GM18873 (cell line): ENCODE measurements around the gene ADGRB3.

ENCODE experiments used
- ATAC-seq: cut with Tn5 transposase; IDR thresholded peaks from one replicate; pipeline ENCODE4 v1.9.1; 2021; ENCODE audit warnings: mild to moderate bottlenecking, moderate library complexity, moderate number of reproducible peaks; ENCODE audit not compliant: unreplicated experiment, low FRiP score

The ADGRB3 gene

DNA sequence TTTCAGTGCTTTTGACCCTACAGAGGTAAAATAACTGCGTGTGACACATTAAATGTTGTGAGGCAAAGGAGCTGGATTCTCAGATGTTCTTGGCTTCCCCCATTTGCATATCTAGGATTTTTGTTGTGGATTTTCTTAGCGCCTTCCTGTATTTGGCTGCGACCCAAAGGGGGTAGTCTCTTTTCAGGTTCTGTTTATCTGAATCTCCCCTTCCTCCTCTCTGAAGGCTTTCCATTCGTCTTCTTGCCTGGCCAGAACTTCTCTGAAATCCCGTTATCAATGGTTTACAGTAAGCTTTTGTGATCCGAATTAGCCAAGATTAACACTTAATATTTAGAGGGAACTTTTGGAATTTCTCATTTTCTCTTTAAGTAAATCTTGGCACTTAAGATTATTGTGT, 60.8 kb downstream of the ADGRB3 start:
- ATAC-seq, result no peak

DNA sequence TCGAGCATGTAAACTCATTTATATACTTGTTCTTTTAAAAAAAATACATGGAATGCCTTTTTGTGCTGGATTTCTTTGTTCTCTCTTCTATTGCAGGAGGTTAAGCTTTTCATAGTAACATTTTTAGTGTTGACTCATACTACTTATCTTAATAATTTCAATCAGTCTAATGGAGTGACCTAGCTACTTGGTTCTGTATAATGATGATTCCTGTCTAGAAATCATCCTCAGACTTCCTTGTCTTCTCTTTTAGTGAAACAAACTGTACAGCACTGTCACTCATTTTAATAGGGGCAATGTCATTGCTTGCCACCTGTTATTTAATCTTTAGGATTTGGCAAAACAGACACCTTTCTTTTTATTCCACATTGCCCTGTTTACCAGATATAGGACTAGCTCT, 62.3 kb downstream of the ADGRB3 start:
- ATAC-seq, result no peak

DNA sequence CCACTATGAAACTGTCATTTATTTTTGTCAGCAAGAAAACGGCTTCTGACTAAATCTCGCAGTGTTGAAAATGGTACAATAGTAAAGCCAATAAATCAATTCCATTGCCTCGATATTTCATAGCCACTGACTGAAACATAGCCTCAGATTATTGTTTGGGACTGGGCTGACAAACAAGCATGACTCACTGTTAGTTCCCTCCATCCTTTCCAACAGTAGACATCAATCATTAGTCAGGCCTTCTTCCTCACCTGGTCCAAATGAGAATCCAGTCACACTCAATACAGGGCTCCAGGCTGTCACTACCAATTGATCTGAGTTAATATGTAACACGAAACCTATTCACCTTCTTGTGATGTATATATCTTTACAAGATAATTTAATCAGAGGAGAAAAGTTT, 66.1 kb downstream of the ADGRB3 start:
- ATAC-seq, result no peak

DNA sequence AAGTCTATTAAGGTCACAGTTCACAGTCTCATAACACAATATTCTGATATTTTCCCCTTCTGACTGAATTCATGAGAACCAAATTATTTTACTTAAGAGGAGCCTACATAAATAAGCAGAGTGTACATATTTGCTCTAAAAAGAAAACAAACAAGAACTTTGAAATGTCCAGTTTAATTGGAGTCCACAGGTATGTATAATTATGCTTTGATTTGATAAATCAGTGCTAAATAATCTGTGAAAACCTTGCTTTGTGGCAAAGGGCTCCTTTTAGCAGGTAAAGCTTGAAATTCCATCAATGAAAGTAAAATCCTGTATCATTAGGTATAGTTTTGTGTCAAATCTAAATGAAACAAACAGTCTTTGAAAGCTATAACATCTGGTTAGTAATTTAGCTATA, 69.4 kb downstream of the ADGRB3 start:
- no peak for ATAC-seq

DNA sequence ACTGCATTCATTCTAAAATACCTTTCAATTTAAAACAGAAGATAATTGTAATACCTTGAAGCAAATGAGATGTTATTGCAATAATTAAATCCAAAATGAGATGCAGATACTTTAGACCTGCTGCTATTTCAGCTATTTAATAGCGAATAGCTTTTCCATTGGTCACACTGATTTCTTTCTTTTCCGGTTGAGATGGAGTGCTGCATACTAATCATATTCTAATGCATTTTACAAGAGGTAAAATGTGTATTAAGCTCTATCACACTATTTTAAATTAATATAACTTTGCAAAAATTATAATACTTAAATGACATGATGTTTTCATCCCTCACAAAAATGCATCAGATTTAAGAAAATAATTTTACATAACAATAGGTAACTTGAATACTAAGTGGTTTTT, 74.0 kb downstream of the ADGRB3 start:
- no peak for ATAC-seq

DNA sequence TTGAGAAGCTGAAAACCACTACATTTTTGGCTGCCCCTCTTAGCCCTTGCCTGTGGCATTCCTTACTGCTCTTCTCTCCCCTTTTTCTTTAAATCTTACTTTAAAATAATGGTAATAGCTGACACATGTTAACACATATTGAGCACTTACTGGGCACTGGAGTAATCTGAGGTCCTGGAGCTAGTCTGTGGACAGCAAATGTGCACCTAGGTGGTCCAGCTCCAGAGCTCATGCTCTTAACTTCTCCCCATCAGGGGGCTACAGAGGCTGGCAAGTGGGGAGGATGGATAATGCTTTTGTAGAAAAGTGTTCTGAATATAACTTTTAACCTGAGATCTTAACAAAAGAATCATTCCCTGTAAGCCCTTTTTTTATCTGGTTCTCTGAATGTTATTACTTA, 74.8 kb downstream of the ADGRB3 start:
- ATAC-seq, result no peak

DNA sequence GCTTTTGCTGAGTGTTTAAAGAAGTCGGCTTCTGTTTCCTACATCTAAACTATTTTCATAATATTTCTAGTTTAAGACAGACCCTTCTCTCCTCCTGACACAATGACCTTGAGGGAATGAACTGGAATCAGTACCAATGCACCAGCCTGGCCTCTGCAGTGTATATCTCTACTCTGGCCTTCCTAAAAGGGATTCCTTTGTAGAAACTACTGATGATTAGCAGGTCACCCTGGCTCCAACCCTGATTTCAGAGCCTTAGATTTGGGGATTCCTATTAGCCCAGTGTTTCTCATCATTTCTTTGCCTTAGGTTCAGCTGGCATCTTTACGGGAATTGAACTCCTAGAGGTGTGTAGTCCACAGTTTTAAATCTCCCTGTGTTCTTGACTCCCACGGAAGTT, 75.4 kb downstream of the ADGRB3 start:
- no peak for ATAC-seq

DNA sequence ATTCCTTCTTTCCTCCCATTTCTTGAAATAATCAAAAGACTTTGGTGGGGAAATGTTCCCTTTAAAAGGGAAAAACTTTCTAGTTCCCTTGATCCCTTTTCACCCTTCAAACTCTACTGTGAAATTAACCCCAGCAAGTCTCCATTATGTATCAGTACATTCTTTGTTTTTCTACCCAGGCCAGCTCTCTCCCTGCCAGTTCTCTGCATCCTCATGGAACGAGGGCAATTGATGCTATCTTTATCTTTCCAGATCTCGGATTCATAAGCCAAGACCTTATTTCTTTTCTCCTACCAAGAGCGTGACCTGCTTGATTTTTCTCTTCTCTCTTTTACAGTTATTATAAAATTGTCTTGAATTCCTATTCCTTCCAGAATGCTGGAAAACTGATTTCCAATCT, 75.8 kb downstream of the ADGRB3 start:
- ATAC-seq, result no peak

DNA sequence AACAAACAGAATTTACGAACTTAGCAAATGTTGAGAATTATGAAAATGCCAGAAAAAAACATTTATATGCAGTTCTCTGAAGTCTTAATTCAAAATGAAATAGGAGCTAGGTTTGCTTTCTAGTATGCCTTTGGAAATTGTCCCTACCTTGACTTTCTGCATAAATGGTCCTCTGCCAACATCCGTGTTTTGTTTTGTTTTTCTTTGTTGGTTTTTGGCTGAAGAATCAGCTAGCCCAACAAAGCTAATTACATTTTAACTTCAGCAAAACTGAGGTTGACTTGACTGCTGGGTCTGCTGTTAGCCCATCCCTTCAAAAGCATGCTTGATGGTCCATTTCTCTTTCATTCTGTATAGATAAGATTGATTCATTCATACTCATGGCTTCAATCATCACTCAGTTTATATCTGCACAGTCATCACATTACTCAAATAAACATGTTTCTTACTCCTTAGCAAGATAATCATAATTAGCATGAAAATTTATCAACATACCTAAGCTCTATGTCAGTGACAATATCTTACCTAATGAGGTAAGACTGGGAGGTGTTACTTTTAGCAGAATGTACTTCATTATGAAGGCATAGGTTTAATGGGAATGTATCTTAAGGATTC, 76.4 kb downstream of the ADGRB3 start:
- ATAC-seq, result no peak

DNA sequence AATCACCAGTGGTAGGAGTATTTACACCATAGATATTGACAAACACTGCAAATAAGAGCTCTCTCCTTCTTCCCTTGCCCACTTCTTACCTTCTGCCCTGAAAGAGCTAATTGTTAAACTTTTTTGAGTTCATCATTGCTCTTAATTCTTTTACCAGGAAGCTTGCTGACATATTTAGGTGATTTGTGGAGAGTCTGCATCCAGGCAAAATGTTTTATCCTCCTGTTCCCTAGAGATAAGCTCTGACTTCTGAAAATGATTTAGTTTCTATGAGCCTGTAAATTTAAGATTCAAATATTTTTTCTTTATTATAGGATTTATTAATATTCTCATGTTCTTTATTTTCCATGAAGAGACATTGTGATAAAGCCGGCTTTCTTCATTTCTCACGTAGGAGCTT, 81.5 kb downstream of the ADGRB3 start:
- ATAC-seq, result no peak

DNA sequence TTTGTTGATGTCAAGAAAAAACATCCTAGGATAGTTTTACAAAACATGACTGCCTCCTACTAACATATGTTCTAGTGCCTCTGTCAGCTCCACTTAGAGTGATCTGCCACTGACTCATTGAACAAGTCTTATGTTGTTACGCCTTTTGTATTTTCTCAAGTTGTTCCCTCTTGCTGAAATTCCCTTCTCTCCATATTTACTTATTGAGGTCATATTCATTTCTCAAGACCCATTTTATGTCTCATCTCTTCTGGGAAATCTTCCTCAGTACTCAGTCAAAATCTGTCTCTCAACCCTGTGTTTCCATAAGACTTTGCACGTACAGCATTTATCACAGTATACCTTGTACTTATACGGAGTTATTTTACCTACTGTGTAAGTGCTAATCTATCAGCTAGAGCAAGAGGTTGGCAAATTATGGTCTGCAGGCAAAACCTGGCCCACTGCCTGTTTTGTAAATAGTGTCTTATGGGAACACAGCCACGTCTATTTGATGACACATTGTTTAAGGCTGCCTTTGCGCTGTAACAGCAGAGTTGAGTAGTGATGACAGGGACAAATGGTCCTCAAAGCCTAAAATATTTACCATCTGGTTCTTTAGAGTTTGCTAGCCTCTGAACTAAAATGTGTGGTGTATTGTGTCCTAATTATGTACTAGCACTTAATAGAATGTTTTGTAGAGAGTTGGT, 83.4 kb downstream of the ADGRB3 start:
- ATAC-seq, result no peak

DNA sequence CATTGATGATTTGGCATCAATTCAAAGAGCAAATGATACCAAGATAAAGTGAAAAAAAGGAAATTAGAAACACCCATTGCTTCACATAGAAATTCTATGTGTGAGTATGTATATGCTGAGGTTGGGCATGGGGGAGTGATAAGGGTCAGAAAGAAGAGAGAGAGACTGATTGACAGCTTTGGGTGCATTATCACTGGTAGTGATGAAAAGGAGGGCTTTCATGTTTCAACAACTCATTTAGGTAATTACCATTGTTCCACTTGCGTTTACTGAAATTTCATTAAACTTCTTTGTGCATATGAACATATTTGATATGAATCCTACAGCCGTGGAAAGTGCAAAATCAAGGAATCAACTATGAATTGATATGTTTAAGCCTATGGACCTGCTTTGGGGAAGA, 84.7 kb downstream of the ADGRB3 start:
- ATAC-seq, result no peak

DNA sequence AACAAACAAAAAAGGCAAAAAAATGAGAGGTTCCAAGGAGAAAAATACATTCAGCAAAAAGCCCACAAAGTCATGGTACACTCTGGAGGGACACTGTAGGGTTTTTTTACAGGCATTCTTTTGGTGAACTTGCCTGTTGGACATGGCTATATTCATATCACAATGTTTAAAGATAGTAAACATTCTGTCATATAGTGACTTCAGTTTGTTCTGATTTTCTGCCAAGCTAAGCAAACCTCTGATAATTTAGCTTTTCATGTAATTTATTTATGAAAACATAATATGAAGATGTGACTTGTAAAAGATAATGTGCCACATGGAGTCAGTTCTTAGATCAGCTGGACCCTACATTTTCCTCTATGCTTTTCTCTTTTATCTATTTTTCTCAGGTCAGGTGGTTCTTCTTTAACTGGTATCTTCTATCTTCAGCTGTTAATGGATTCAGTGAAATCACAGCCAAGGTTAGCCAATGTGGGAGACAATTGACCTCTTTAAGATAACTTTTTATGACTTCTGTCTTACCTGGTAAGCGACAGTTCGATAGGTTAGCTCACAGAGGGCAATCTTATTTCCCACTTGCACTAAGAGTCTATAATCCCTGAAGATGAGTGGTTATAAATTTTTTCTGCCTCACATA, 87.9 kb downstream of the ADGRB3 start:
- no peak for ATAC-seq

DNA sequence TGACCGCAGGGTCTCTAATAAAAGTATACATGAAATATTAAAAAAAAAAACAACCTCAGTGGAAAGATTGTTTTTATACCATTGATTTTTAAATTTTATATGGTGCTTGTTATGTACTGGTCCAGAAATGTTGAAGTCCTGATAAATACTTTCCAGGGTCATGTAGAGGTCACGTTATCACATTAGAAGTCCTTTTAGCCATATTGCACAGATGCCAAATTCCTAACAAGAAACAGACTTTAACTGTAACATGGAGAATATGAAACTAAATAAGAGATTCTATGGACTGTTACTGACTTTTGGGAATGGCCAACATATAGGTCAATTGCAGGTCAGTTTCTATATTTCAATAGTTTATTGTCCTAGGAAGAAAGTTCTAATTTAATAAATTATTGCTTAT, 89.0 kb downstream of the ADGRB3 start:
- no peak for ATAC-seq

DNA sequence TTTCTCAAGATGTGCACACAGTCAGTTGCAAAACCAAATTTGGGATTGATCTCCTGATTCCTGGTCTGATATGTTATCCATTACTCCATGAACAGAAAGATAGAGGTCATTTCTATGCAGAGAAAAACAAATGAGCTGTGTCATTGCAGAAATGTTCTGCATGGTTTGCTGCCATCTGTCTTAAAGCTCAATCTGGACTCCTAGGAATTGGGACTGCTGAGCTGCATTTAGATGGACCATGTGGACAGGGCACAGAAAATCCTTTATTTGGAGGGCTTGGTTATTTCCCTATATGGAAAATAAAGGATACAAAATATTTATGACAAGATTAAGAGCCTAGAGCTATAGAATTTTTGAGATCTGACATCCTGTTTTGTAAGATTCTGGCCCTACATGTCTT, 91.3 kb downstream of the ADGRB3 start:
- no peak for ATAC-seq

DNA sequence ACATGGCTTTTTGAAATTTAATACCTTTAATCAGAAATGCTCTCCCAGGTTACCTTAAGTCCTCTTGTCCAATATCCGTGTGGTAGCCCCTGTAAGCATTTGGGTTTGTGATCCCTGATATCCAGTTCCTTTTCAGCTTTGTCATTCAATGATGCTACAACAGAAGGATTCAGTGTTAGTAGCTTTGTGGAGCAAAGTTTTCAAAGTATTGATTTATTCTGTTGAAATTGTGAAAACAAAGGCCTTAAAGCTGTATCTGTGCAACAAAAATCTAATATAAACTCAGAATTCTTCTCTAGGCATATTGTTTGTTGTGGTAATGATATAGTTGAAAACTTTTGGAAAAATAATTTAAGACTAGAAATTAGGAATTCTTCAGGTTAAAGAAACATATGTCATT, 91.9 kb downstream of the ADGRB3 start:
- no peak for ATAC-seq

DNA sequence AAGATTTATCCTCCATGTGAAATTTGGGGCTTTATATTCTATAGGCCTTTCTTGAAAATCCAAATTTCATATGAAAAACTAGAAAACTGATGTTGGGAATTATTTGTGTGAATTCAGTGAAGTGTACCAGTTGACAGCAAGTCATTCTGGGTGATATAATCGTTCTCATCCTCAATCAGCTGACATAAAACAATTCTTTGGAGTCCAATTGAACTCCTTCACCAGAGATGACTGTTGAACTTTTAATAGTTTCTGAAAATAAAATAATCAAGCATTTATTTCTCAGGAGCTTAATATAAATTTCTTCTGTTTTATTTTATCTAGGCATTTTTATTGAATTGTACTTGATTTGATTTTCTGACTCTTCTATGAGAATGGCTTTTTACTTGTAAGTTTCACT, 92.6 kb downstream of the ADGRB3 start:
- ATAC-seq, result no peak

DNA sequence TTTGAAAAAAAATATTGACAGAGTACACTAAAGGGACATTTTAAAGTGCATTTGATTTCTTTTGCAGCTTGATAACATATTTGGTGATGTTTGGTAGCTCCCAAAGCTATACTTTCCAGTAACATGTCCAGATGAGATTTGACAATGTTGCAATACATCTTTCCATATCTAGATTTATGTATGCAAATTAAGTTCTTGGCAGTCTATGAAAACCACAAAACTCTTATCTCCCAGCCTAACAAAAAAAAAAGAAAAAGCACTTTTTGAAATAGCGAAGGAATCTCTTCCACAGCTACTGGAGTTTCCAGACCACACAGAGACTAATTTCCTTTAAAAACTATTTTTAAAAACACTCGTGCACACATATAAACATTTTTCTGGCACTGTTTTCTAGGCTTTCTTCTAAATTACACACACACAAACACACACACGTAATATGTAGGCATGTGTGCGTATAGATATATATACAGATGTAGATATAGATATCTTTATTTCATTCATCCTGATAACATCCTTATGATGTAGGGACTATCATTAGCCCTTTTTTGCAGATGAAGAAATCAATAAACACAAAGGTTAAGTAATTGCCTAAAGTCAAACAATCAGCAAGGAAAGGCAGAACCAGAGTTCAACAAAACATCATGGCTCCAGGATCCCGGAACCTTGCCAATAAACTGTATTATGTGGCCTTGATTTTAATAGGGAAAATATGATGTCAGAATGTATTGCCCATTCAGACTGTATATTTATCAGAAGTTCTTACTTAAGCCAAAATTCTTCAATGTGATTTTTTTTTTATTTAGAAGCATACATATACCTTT, 93.3 kb downstream of the ADGRB3 start:
- no peak for ATAC-seq

DNA sequence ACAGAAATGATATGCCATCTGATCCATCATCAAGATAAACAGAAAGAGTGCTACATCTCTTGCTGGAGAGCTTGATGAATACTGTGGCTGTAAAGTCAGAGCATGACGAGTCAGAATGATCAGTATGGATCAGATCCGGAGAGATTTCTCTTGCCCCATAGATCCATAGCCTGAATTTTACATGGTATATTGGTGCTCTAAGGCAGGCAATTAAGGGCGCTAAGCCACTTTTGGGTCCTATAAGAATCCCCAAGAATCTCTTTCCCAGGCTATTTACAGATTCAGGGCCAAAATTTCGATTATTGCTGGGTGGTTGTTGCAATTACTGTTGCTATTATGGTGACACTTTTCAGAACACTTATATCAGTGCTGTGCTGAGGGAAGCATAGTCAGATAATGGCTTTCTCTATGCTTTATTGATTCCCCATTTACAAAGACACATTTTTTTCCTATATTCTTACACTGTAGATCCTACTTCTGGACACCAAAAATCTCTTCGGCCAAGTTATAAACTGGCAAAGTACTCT, 94.4 kb downstream of the ADGRB3 start:
- ATAC-seq, result no peak

DNA sequence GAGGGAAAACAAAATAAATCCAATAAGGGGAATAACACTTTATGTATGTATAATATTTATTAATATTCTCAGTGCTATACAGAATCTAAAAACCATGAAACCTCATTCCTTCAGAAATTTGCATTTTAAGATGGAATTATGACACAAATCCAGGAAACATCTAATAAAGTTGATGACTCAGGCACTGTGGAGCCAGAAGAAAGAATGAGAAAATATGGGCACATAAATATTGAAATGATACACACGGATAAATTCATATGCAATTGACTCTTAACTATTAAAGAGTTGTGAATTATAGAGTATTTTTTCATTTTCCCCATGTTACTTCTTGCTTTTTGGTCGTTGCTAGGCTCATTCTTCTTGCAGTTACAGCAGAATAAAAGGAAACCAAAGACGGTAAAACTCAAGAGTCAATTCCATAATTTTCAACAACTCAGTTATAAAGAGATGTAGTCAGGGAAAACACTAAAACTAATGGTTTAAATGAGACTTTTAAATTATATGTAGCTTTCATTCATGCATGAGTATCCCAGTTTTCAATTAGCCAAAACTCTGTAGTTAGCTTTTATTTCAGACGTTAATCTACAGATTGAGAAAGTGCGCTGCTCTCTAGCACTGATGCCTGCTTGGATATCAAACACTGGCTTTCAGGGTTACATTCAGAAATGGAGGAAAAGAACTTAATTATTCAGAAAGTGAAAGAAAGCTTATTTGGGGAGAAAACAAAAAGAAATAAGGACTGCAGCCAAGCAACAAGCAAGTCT, 95.4 kb downstream of the ADGRB3 start:
- no peak for ATAC-seq
